Measurements from ENCODE around the gene KCNK15.

- TF ChIP-seq CTCF (conservative IDR thresholded peaks at IDR 0.05; ENCODE audit: low read length) (no peak), EZH2phosphoT487 (IDR thresholded peaks at IDR 0.05; ENCODE audit: borderline replicate concordance) (no peak)
Observed at GRCh38 chr20:44742304-44743079, 3.2 kb upstream of the KCNK15 start.
